ENCODE results near the gene ARSB.
"Not testable (repeated sequence)": the region's sequence is repeated elsewhere in the genome, so short reads cannot be mapped to it uniquely, and the experiment has no call there.

ARSB gene

DNA sequence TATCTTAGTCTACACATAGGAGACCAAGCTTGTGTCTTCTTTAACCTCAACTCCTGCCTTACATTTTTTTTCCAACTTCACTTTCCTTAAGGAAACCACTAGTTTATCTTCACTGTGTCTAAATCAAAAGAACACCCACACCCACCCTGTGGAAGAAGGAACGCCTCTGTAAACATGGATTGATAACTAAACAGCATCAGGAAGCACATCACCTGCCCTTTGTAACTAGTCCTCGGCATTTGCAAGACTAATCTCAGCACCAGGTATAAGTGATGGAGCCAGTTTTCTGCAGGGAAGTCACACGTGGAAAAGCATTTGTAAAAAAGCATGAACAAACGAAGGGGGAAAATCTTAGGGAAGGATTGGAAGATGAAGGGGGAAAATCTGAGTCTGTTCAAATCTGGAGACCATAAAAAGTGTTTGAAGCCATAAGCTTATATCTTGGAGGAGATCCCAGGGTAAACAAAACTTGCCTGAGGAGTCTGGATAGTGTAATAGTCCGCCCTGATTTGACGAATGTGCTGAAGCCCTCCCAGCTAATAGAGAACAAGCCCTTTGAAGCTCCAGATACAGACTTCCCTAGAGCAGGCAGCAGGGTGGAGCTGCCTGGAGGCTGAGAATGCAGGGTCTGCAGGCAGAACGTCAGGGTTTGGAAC lies 219.2 kb downstream of the ARSB start:
- no peaks in the 10 kb centered on the region for H4K20me1 ChIP-seq (ENCODE audit: insufficient read depth, low read length, poor library complexity, severe bottlenecking)
- no peak overlapping the region for H3K4me3 ChIP-seq (ENCODE audit: low read length, poor library complexity, severe bottlenecking)
- no peaks in the 10 kb centered on the region for H3K79me2 ChIP-seq (ENCODE audit: insufficient read depth, low read length)
- no peaks in the 10 kb centered on the region for H3F3A ChIP-seq (ENCODE audit: low read depth)
- H3K4me2 ChIP-seq (ENCODE audit: low read depth, low read length, poor library complexity, severe bottlenecking), result no peak overlapping the region
- H3K4me1 ChIP-seq (ENCODE audit: insufficient read depth, low read length, poor library complexity, severe bottlenecking), result no peaks in the 10 kb centered on the region
- H3K36me3 ChIP-seq (ENCODE audit: insufficient read depth, low read length), result no peaks in the 10 kb centered on the region
- H3K27me3 ChIP-seq (ENCODE audit: insufficient read depth, low read length, poor library complexity, severe bottlenecking), result no peaks in the 10 kb centered on the region
- TF ChIP-seq EZH2phosphoT487 (IDR thresholded peaks at IDR 0.05; ENCODE audit: borderline replicate concordance), result no peak
- H3K9ac ChIP-seq (ENCODE audit: low read depth, low read length, poor library complexity, severe bottlenecking), result no peak overlapping the region
- H2AFZ ChIP-seq (ENCODE audit: low read length), result no peak overlapping the region
- H3K9me3 ChIP-seq (ENCODE audit: insufficient read depth, low read depth, low read length), result no peaks in the 10 kb centered on the region
- no peaks in the 10 kb centered on the region for H3K9me2 ChIP-seq (replicated peaks; ENCODE audit: low read depth, low read length)

DNA sequence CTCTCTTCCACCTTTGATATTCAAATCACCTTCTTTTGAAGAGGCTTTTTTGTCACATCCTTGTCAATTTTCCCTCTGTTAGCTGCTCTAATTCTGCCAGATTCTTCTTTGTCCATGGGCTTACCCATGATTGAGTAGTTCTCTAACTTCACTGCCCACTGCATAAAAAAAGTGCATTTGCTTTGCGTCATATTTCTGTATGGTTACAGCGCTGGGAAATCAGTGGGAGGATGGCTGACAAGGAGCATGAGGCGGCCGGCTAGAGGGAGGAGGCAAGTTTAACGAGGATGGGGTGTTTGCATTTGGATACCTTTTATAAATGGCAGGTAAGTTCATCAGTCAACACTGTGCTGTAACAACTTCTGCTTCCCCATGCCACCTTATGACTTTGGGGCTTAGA lies 220.0 kb downstream of the ARSB start:
- Histone ChIP-seq H3K79me2 (ENCODE audit: insufficient read depth, low read length) (no peaks in the 10 kb centered on the region), H3K4me3 (ENCODE audit: low read length, poor library complexity, severe bottlenecking) (no peak overlapping the region), H2AFZ (ENCODE audit: low read length) (no peak overlapping the region), H4K20me1 (ENCODE audit: insufficient read depth, low read length, poor library complexity, severe bottlenecking) (no peaks in the 10 kb centered on the region), H3K36me3 (ENCODE audit: insufficient read depth, low read length) (no peaks in the 10 kb centered on the region), H3K4me1 (ENCODE audit: insufficient read depth, low read length, poor library complexity, severe bottlenecking) (no peaks in the 10 kb centered on the region), H3K9me3 (ENCODE audit: insufficient read depth, low read depth, low read length) (no peaks in the 10 kb centered on the region), H3F3A (ENCODE audit: low read depth) (no peaks in the 10 kb centered on the region), H3K9ac (ENCODE audit: low read depth, low read length, poor library complexity, severe bottlenecking) (no peak overlapping the region), H3K27me3 (ENCODE audit: insufficient read depth, low read length, poor library complexity, severe bottlenecking) (no peaks in the 10 kb centered on the region), H3K4me2 (ENCODE audit: low read depth, low read length, poor library complexity, severe bottlenecking) (no peak overlapping the region), H3K9me2 (replicated peaks; ENCODE audit: low read depth, low read length) (no peaks in the 10 kb centered on the region)
- TF ChIP-seq, protein P1, sequence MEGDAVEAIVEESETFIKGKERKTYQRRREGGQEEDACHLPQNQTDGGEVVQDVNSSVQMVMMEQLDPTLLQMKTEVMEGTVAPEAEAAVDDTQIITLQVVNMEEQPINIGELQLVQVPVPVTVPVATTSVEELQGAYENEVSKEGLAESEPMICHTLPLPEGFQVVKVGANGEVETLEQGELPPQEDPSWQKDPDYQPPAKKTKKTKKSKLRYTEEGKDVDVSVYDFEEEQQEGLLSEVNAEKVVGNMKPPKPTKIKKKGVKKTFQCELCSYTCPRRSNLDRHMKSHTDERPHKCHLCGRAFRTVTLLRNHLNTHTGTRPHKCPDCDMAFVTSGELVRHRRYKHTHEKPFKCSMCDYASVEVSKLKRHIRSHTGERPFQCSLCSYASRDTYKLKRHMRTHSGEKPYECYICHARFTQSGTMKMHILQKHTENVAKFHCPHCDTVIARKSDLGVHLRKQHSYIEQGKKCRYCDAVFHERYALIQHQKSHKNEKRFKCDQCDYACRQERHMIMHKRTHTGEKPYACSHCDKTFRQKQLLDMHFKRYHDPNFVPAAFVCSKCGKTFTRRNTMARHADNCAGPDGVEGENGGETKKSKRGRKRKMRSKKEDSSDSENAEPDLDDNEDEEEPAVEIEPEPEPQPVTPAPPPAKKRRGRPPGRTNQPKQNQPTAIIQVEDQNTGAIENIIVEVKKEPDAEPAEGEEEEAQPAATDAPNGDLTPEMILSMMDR (conservative IDR thresholded peaks at IDR 0.05; ENCODE audit: low read length), result no peak
- no peak for TF ChIP-seq EZH2phosphoT487 (IDR thresholded peaks at IDR 0.05; ENCODE audit: borderline replicate concordance)

DNA sequence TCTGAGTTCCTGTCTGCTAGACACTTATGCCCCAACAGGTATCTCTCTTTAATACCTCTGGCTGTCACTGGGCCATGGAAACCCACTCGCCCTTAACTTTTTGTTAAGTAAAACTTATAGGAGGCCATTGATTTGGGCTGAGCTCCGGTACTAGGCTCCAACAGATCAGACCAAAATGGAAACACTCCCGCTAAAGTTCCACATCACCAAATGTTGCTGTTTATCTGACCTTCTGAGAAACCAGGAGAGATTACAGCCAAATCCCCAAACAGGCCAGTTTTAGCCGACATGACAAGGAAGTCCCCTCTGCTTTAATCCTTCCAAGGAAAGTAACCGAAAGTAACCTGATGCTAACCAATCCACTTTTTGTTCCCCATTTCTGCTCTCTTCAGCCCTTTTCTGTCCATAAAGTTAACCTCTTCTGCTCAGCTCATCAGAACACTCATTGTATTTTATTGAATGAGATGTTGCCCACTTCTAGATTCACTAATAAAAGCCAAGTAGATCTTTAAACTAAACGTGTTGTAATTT lies 221.4 kb downstream of the ARSB start:
- H3K27me3 ChIP-seq (ENCODE audit: insufficient read depth, low read length, poor library complexity, severe bottlenecking), result no peaks in the 10 kb centered on the region
- TF ChIP-seq, protein P1 (conservative IDR thresholded peaks at IDR 0.05; ENCODE audit: low read length), result no peak
- TF ChIP-seq EZH2phosphoT487 (IDR thresholded peaks at IDR 0.05; ENCODE audit: borderline replicate concordance), result no peak
- H3K9ac ChIP-seq (ENCODE audit: low read depth, low read length, poor library complexity, severe bottlenecking), result no peak overlapping the region
- no peaks in the 10 kb centered on the region for H3K9me3 ChIP-seq (ENCODE audit: insufficient read depth, low read depth, low read length)
- H3K4me1 ChIP-seq (ENCODE audit: insufficient read depth, low read length, poor library complexity, severe bottlenecking), result no peaks in the 10 kb centered on the region
- H3K9me2 ChIP-seq (replicated peaks; ENCODE audit: low read depth, low read length), result no peaks in the 10 kb centered on the region
- no peak overlapping the region for H3K4me3 ChIP-seq (ENCODE audit: low read length, poor library complexity, severe bottlenecking)
- H3K79me2 ChIP-seq (ENCODE audit: insufficient read depth, low read length), result no peaks in the 10 kb centered on the region
- no peaks in the 10 kb centered on the region for H3F3A ChIP-seq (ENCODE audit: low read depth)
- no peak overlapping the region for H2AFZ ChIP-seq (ENCODE audit: low read length)
- H4K20me1 ChIP-seq (ENCODE audit: insufficient read depth, low read length, poor library complexity, severe bottlenecking), result no peaks in the 10 kb centered on the region
- no peak overlapping the region for H3K4me2 ChIP-seq (ENCODE audit: low read depth, low read length, poor library complexity, severe bottlenecking)
- no peaks in the 10 kb centered on the region for H3K36me3 ChIP-seq (ENCODE audit: insufficient read depth, low read length)

DNA sequence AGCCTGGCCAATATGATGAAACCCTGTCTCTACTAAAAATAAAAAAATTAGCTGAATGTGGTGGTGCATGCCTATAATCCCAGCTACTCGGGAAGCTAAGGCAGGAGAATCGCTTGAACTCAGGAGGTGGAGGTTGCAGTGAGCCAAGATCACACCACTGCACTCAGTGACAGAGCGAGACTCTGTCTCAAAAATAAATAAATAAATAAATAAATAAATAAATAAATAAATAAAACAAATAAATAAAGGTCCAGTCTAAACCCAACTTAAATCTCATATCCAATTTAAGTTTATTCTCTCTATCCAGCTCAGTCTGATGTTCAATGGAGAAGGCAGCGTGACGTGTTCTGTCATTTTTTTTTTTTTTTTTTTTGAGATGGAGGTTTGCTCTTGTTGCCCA lies 222.4 kb downstream of the ARSB start:
- not testable (repeated sequence) for H3K4me3 ChIP-seq (ENCODE audit: low read length, poor library complexity, severe bottlenecking); H3K36me3 ChIP-seq (ENCODE audit: insufficient read depth, low read length); H2AFZ ChIP-seq (ENCODE audit: low read length); H3K4me1 ChIP-seq (ENCODE audit: insufficient read depth, low read length, poor library complexity, severe bottlenecking); H3K9ac ChIP-seq (ENCODE audit: low read depth, low read length, poor library complexity, severe bottlenecking); H3K27me3 ChIP-seq (ENCODE audit: insufficient read depth, low read length, poor library complexity, severe bottlenecking); H3K79me2 ChIP-seq (ENCODE audit: insufficient read depth, low read length); H4K20me1 ChIP-seq (ENCODE audit: insufficient read depth, low read length, poor library complexity, severe bottlenecking); H3K4me2 ChIP-seq (ENCODE audit: low read depth, low read length, poor library complexity, severe bottlenecking); H3K9me2 ChIP-seq (replicated peaks; ENCODE audit: low read depth, low read length); H3F3A ChIP-seq (ENCODE audit: low read depth); H3K9me3 ChIP-seq (ENCODE audit: insufficient read depth, low read depth, low read length)
